Pancreas (tissue), 10 donors: ENCODE results near the gene RBMS1. TPM values are rescaled to one million over a fixed set of nuclear protein-coding genes. Genes with fewer than 3 reads are reported as not detected.

Experiments
- ATAC-seq, 4 donors: fragments of 200-7000 bp; cut with Tn5 transposase; one replicate each; pipeline versions ENCODE4 v1.8.0 to v1.9.1; 2020; ENCODE audit warnings: mild to moderate bottlenecking in 4 of 4, moderate library complexity in 4 of 4
- DNase-seq, 6 donors: peaks; one replicate each; pipeline ENCODE4 v3.0.0-alpha.2; 2020
- FAIRE-seq: peaks from 2 replicates; lab custom pipeline; 2012; peaks lifted over from hg19 to GRCh38; lab: Jason Lieb, UNC
- H3K27ac ChIP-seq, 4 donors: fragments of 200-600 bp; sonication (generic); 1 replicate in 3 of 4; 2 replicates in 1 of 4; pipeline versions ENCODE4 v1.5.0 to v1.8.0; 2020
- H3K27me3 ChIP-seq, 4 donors: fragments of 200-600 bp; one replicate each; pipeline ENCODE4 v1.8.0; 2021
- H3K36me3 ChIP-seq, 3 donors: fragments of 200-600 bp; sonication (generic) in 1 of 3; one replicate each; pipeline versions ENCODE4 v1.5.0 to v1.8.0; 2020 to 2021
- H3K4me1 ChIP-seq, 3 donors: fragments of 200-600 bp; one replicate each; pipeline ENCODE4 v1.8.0; 2021
- H3K4me3 ChIP-seq, 4 donors: fragments of 200-600 bp; sonication (generic) in 2 of 4; one replicate each; pipeline versions ENCODE4 v1.5.0 to v1.8.0; 2020 to 2021
- H3K9me3 ChIP-seq, 4 donors: fragments of 200-600 bp; one replicate each; pipeline ENCODE4 v1.8.0; 2021
- WGBS, 2 donors: extraction: QIAGEN DNeasy Blood & Tissue Kit; methylation state at CpG; one replicate each; pipeline ENCODE4 v1.1.7; 2013; 5-methylcytosine and 5-hydroxymethylcytosine counted together
- intact Hi-C, 3 donors: fragments of 100-400 bp; cut with DNase I; formaldehyde crosslinking; loops; one replicate each; pipeline versions ENCODE4 v1.11.1 to v1.14.2; 2022
- polyA plus RNA-seq, 2 donors: library from polyadenylated mRNA; stranded (reverse); fragments of 200-250 nt; gene quantifications; one replicate each; pipeline ENCODE4 v1.2.3, GENCODE V29; 2013
- total RNA-seq, 6 donors: library from RNA; stranded (reverse); fragmentation: NEBNext Ultra II Directional in 4 of 6; extraction: Animal tissue kit (Norgen Biotek cat#: 25700) in 4 of 6; gene quantifications; one replicate each; pipeline versions ENCODE4 v1.2.1 to v1.2.4, GENCODE V29; 2021 to 2023
- TF ChIP-seq, protein P1 (sequence below), 4 donors: fragments of 200-600 bp; sonication (generic) in 3 of 4; IDR thresholded peaks; one replicate each; pipeline versions ENCODE4 v1.5.0 to v1.8.0; 2021; ENCODE audit warnings: antibody characterized with exemption in 4 of 4
- donor health status: healthy with polysubstance abuse.
- donor health status: DM: no; HTN: no; CAD: no; lungs with moderate emphysema.
- donor health status: DM: no; HTN: no; CAD: no.
- donor health status: control.
- donor health status: control.
- donor health status: Bipolar disorder and iron deficiency.
- donor health status: DM: yes; HTN: yes; CAD: no.
- donor health status: DM: no; HTN: no; CAD: no.
- donor health status: DM: no; HTN: no; CAD: no.
- donor health status: DM: yes; HTN: yes; CAD: no.

The RBMS1 gene
- total and polyA plus RNA-seq, 8 donors: 6.3 to 26.1 (median 8.7) TPM

DNA sequence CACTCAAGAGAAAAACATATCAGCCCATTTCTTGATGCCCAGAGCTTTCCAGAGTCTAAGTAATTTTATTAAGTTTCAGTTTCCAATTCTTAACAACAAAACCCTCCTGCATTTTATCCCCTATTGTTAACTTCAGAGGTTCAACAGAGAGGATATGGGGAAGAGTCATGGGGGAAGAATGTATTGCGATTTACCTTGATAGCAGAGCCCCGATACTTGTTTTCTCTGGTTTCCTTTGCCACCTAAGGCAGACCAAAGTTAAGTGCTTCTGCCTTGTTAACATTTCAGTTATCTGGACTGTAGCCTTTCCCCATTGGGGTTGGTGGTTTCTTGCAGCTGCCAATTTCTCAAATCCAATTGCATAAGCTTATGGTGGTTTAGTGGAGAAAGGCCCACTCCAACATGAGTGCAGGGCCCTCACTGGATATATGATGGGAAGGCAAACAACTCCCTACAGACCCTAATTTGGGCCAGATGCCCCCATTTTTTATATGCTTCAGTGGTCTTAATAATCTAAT lies 211.5 kb downstream of the RBMS1 start:
- intact Hi-C loops: no loop called here
- no peak for FAIRE-seq

GRCh38 chr2:160281213-160281612 lies 212.4 kb downstream of the RBMS1 start:
- ATAC-seq (no peak), FAIRE-seq (peak; percentile 54)

More for the DNA sequence above, 211.5 kb downstream of the RBMS1 start:
- Histone ChIP-seq H3K4me3 (no peak overlapping the region), H3K27me3 (no peaks in the 10 kb centered on the region), H3K9me3 (no peaks in the 10 kb centered on the region), H3K36me3 (peaks cover 0 to 6% (median 0%) of the 10 kb centered on the region in 3 donors), H3K27ac (no peak overlapping the region), H3K4me1 (peaks cover 0 to 11% (median 9%) of the 10 kb centered on the region in 3 donors)
- TF ChIP-seq, protein P1, sequence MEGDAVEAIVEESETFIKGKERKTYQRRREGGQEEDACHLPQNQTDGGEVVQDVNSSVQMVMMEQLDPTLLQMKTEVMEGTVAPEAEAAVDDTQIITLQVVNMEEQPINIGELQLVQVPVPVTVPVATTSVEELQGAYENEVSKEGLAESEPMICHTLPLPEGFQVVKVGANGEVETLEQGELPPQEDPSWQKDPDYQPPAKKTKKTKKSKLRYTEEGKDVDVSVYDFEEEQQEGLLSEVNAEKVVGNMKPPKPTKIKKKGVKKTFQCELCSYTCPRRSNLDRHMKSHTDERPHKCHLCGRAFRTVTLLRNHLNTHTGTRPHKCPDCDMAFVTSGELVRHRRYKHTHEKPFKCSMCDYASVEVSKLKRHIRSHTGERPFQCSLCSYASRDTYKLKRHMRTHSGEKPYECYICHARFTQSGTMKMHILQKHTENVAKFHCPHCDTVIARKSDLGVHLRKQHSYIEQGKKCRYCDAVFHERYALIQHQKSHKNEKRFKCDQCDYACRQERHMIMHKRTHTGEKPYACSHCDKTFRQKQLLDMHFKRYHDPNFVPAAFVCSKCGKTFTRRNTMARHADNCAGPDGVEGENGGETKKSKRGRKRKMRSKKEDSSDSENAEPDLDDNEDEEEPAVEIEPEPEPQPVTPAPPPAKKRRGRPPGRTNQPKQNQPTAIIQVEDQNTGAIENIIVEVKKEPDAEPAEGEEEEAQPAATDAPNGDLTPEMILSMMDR (IDR thresholded peaks at IDR 0.05): no peak
- DNase-seq: no peak
- 95 to 97% methylated on average over 2 of the region's 2 CpGs for WGBS, 2 donors
- no peak for ATAC-seq

GRCh38 chr2:160279813-160280465 lies 213.7 kb downstream of the RBMS1 start:
- intact Hi-C loops: no loop called here
- TF ChIP-seq, protein P1 (IDR thresholded peaks at IDR 0.05): no peak
- Histone ChIP-seq H3K27me3 (no peaks in the 10 kb centered on the region), H3K27ac (no peak overlapping the region), H3K4me3 (no peak overlapping the region), H3K9me3 (no peaks in the 10 kb centered on the region), H3K4me1 (peaks cover 3 to 18% (median 17%) of the 10 kb centered on the region in 3 donors), H3K36me3 (peaks cover 0 to 6% (median 0%) of the 10 kb centered on the region in 3 donors)
- ATAC-seq: peak in 1 of 4 donors; percentile 26
- no peak for FAIRE-seq
- DNase-seq: no peak
- WGBS, 2 donors: 82 to 86% methylated on average over 5 of the region's 5 CpGs

More at GRCh38 chr2:160281213-160281612, 212.4 kb downstream of the RBMS1 start:
- no peak overlapping the region for H3K4me3 ChIP-seq
- no peaks in the 10 kb centered on the region for H3K27me3 ChIP-seq
- TF ChIP-seq, protein P1 (IDR thresholded peaks at IDR 0.05): no peak
- no peak overlapping the region for H3K27ac ChIP-seq
- DNase-seq: no peak
- intact Hi-C loops: no loop called here
- H3K9me3 ChIP-seq: no peaks in the 10 kb centered on the region
- peaks cover 0 to 6% (median 0%) of the 10 kb centered on the region in 3 donors for H3K36me3 ChIP-seq
- whole genome bisulfite sequencing, 2 donors: 63 to 70% methylated on average over 1 of the region's 1 CpG
- peaks cover 0 to 11% (median 9%) of the 10 kb centered on the region in 3 donors for H3K4me1 ChIP-seq

DNA sequence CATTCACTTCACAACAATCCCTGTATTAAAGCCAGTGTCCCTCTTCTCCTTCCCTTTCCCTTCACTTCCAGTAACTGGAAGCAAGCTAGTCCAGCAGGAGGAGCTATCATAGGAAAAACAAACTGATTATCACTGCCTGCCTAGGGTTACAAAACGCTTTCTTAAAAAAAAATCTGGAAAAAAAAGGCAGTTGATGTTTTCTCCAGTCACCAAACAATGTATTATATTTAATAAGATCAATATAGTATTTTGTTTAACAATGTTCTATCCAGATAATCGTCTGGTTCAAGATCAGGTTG lies 214.8 kb downstream of the RBMS1 start:
- no peaks in the 10 kb centered on the region for H3K9me3 ChIP-seq
- no peak overlapping the region for H3K4me3 ChIP-seq
- 7% methylated on average over 2 of the region's 2 CpGs for WGBS, 2 donors
- intact Hi-C loops: no loop called here
- FAIRE-seq (peak; percentile 65), DNase-seq (no peak), ATAC-seq (peak in 3 of 4 donors; percentile 65 to 74 (median 73))
- H3K27ac ChIP-seq: no peak overlapping the region
- H3K36me3 ChIP-seq: no peaks in the 10 kb centered on the region
- no peaks in the 10 kb centered on the region for H3K27me3 ChIP-seq
- TF ChIP-seq, protein P1 (IDR thresholded peaks at IDR 0.05): peak in 1 of 4 donors; percentile 22
- H3K4me1 ChIP-seq: peaks cover 4 to 19% (median 17%) of the 10 kb centered on the region in 3 donors
